WTC11 (cell line): Measurements from ENCODE around the gene LEF1. TPM values are rescaled to one million over a fixed set of nuclear protein-coding genes. Genes with fewer than 3 reads are reported as not detected.

Experiments used
- ATAC-seq: fragments of 200-7000 bp; cut with Tn5 transposase; 2 replicates; pipeline ENCODE4 v1.10.0; 2021; ENCODE audit warnings: mild to moderate bottlenecking, moderate library complexity
- CTCF ChIA-PET: fragments of 300-600 bp; sonication (Branson Sonifier 250); formaldehyde crosslinking; loops from one replicate; lab custom pipeline; 2021; ENCODE audit warnings: antibody characterized with exemption; lab: Charles Lee
- POLR2A ChIA-PET: fragments of 350-600 bp; sonication (Branson Sonifier 250); formaldehyde crosslinking; loops from one replicate; lab custom pipeline; 2021; ENCODE audit warnings: antibody characterized with exemption; lab: Charles Lee
- DNase-seq: peaks from one replicate; pipeline ENCODE4 v3.0.0; 2021; ENCODE audit warnings: low spot score
- H3K27ac Mint-ChIP-seq: 2 replicates; pipeline ENCODE4 v1.8.0; 2021; ENCODE audit warnings: mixed read lengths
- H3K27me3 Mint-ChIP-seq: 2 replicates; pipeline ENCODE4 v1.8.0; 2021; ENCODE audit warnings: low read depth, mild to moderate bottlenecking, moderate library complexity, mixed read lengths
- H3K36me3 Mint-ChIP-seq: 2 replicates; pipeline ENCODE4 v1.8.0; 2021; ENCODE audit warnings: mixed read lengths
- H3K4me1 Mint-ChIP-seq: 2 replicates; pipeline ENCODE4 v1.8.0; 2022; ENCODE audit warnings: mixed read lengths
- H3K4me3 Mint-ChIP-seq: 2 replicates; pipeline ENCODE4 v1.8.0; 2021; ENCODE audit warnings: mild to moderate bottlenecking, moderate library complexity, mixed read lengths
- H3K9me3 Mint-ChIP-seq: 2 replicates; pipeline ENCODE4 v1.8.0; 2021; ENCODE audit warnings: mixed read lengths
- AFF4 ChIP-seq: sonication (generic); formaldehyde crosslinking; IDR thresholded peaks from 2 replicates; pipeline ENCODE4 v1.8.1; 2023; ENCODE audit warnings: mild to moderate bottlenecking, missing genetic modification reagents, borderline replicate concordance
- ATF2 ChIP-seq: sonication (generic); formaldehyde crosslinking; IDR thresholded peaks from 2 replicates; pipeline ENCODE4 v1.8.1; 2022; ENCODE audit warnings: low read depth, missing genetic modification reagents, borderline replicate concordance
- ATF3 ChIP-seq: sonication (generic); formaldehyde crosslinking; conservative IDR thresholded peaks from 2 replicates; pipeline ENCODE4 v1.8.1; 2022; ENCODE audit warnings: mild to moderate bottlenecking, missing genetic modification reagents
- E2F1 ChIP-seq: sonication (generic); formaldehyde crosslinking; IDR thresholded peaks from 2 replicates; pipeline ENCODE4 v1.8.0; 2022; ENCODE audit warnings: mild to moderate bottlenecking, missing genetic modification reagents
- EMX1 ChIP-seq: fragments of 250-450 bp; sonication (Bioruptor Pico); IDR thresholded peaks from 2 replicates; pipeline ENCODE4 v1.8.0; 2021; ENCODE audit warnings: mild to moderate bottlenecking
- FOXP4 ChIP-seq: sonication (generic); formaldehyde crosslinking; IDR thresholded peaks from 2 replicates; pipeline ENCODE4 v1.8.0; 2022; ENCODE audit warnings: mild to moderate bottlenecking, missing genetic modification reagents
- HMGA2 ChIP-seq: fragments of 250-450 bp; sonication (Bioruptor Pico); IDR thresholded peaks from 2 replicates; pipeline ENCODE4 v1.4.0; 2021; ENCODE audit warnings: mild to moderate bottlenecking, moderate library complexity
- IRF2 ChIP-seq: sonication (generic); formaldehyde crosslinking; IDR thresholded peaks from 2 replicates; pipeline ENCODE4 v1.8.0; 2022; ENCODE audit warnings: low read depth, missing genetic modification reagents, borderline replicate concordance
- KAT7 ChIP-seq: sonication (generic); formaldehyde crosslinking; IDR thresholded peaks from 2 replicates; pipeline ENCODE4 v1.8.1; 2023; ENCODE audit warnings: missing genetic modification reagents, mild to moderate bottlenecking, borderline replicate concordance
- NR2C2 ChIP-seq: sonication (generic); formaldehyde crosslinking; IDR thresholded peaks from 2 replicates; pipeline ENCODE4 v1.8.0; 2022; ENCODE audit warnings: mild to moderate bottlenecking, missing genetic modification reagents
- OVOL2 ChIP-seq: fragments of 250-450 bp; sonication (Bioruptor Pico); IDR thresholded peaks from 2 replicates; pipeline ENCODE4 v1.9.0; 2021; ENCODE audit warnings: mild to moderate bottlenecking, borderline replicate concordance
- PRDM15 ChIP-seq: sonication (generic); formaldehyde crosslinking; IDR thresholded peaks from 2 replicates; pipeline ENCODE4 v1.8.0; 2022; ENCODE audit warnings: missing genetic modification reagents
- PRRX2 ChIP-seq: fragments of 250-450 bp; sonication (Bioruptor Pico); IDR thresholded peaks from 2 replicates; pipeline ENCODE4 v1.8.0; 2021; ENCODE audit warnings: mild to moderate bottlenecking
- RORB ChIP-seq: fragments of 250-450 bp; sonication (Bioruptor Pico); IDR thresholded peaks from 2 replicates; pipeline ENCODE4 v1.9.0; 2021; ENCODE audit warnings: mild to moderate bottlenecking
- ZNF121 ChIP-seq: sonication (generic); formaldehyde crosslinking; IDR thresholded peaks from 2 replicates; pipeline ENCODE4 v1.8.0; 2023; ENCODE audit warnings: missing genetic modification reagents
- ZNF232 ChIP-seq: sonication (generic); formaldehyde crosslinking; IDR thresholded peaks from 2 replicates; pipeline ENCODE4 v1.8.0; 2022; ENCODE audit warnings: mild to moderate bottlenecking, missing genetic modification reagents
- ZNF425 ChIP-seq: fragments of 250-450 bp; sonication (Bioruptor Pico); conservative IDR thresholded peaks from 2 replicates; pipeline ENCODE4 v1.9.0; 2021; ENCODE audit warnings: mild to moderate bottlenecking
- ZNF671 ChIP-seq: fragments of 250-450 bp; sonication (Bioruptor Pico); IDR thresholded peaks from 2 replicates; pipeline ENCODE4 v1.8.0; 2021; ENCODE audit warnings: mild to moderate bottlenecking
- total RNA-seq: library from RNA; stranded (reverse); gene quantifications from 3 replicates; pipeline ENCODE4 v1.2.3, GENCODE V29; 2021

Gene LEF1
- total RNA-seq, 1 experiment from 2014 or later: 1.3 TPM

- ATAC-seq: no peak
- peaks cover 5% of the 10 kb centered on the region; the same call in 1 of the 2 replicates for H3K27me3 Mint-ChIP-seq
- H3K4me1 Mint-ChIP-seq: no peaks in the 10 kb centered on the region
- no peaks in the 10 kb centered on the region; the same call in 1 of the 2 replicates for H3K36me3 Mint-ChIP-seq
- no peak overlapping the region for H3K27ac Mint-ChIP-seq
- ChIA-PET POLR2A (no interaction called here), CTCF (no interaction called here)
- no peak for TF ChIP-seq PRDM15 (CRISPR knock-in tag)
- no peak for TF ChIP-seq NR2C2 (CRISPR knock-in tag)
- no peak for TF ChIP-seq HMGA2 (CRISPR knock-in tag)
- no peak for TF ChIP-seq ZNF232 (CRISPR knock-in tag)
- no peak for TF ChIP-seq ZNF425
- TF ChIP-seq ZNF121 (CRISPR knock-in tag): no peak
- no peak for TF ChIP-seq ATF3 (CRISPR knock-in tag)
- no peak for TF ChIP-seq PRRX2 (CRISPR knock-in tag)
- TF ChIP-seq IRF2: no peak
- TF ChIP-seq EMX1 (CRISPR knock-in tag): no peak
- TF ChIP-seq E2F1: no peak
- TF ChIP-seq RORB: no peak
- no peak for TF ChIP-seq AFF4 (CRISPR knock-in tag)
- TF ChIP-seq OVOL2 (CRISPR knock-in tag): no peak
- no peak for DNase-seq
- H3K9me3 Mint-ChIP-seq: peaks cover 6% of the 10 kb centered on the region
- H3K4me3 Mint-ChIP-seq: no peak overlapping the region
Observed at GRCh38 chr4:108213308-108213707, 44.6 kb upstream of the LEF1 start.

- peaks cover 8% of the 10 kb centered on the region for H3K4me1 Mint-ChIP-seq
- ATAC-seq (no peak), DNase-seq (no peak)
- no peaks in the 10 kb centered on the region for H3K9me3 Mint-ChIP-seq
- H3K27me3 Mint-ChIP-seq: peaks cover 3% of the 10 kb centered on the region; the same call in 1 of the 2 replicates
- no peak overlapping the region for H3K4me3 Mint-ChIP-seq
- ChIA-PET CTCF (no interaction called here), POLR2A (no interaction called here)
- H3K27ac Mint-ChIP-seq: no peak overlapping the region
- H3K36me3 Mint-ChIP-seq: no peaks in the 10 kb centered on the region
- TF ChIP-seq FOXP4 (CRISPR knock-in tag): no peak
- no peak for TF ChIP-seq PRRX2 (CRISPR knock-in tag)
- TF ChIP-seq ZNF671: no peak
- no peak for TF ChIP-seq ATF3 (CRISPR knock-in tag)
- TF ChIP-seq ATF2 (CRISPR knock-in tag): no peak
- TF ChIP-seq KAT7 (CRISPR knock-in tag): no peak
Observed at GRCh38 chr4:108210989-108211835, 42.5 kb upstream of the LEF1 start.
